SH-SY5Y (cell line): Measurements from ENCODE around the gene BUB1B.

Source experiments
- GATA2 ChIP-seq: IDR thresholded peaks from 2 replicates; pipeline ENCODE4 v1.6.1; 2011; ENCODE audit warnings: mild to moderate bottlenecking, low read depth, low read length
- GATA3 ChIP-seq: IDR thresholded peaks from 2 replicates; pipeline ENCODE4 v1.6.1; 2011; ENCODE audit warnings: low read depth, mild to moderate bottlenecking, low read length, moderate library complexity

Gene BUB1B, protein sequence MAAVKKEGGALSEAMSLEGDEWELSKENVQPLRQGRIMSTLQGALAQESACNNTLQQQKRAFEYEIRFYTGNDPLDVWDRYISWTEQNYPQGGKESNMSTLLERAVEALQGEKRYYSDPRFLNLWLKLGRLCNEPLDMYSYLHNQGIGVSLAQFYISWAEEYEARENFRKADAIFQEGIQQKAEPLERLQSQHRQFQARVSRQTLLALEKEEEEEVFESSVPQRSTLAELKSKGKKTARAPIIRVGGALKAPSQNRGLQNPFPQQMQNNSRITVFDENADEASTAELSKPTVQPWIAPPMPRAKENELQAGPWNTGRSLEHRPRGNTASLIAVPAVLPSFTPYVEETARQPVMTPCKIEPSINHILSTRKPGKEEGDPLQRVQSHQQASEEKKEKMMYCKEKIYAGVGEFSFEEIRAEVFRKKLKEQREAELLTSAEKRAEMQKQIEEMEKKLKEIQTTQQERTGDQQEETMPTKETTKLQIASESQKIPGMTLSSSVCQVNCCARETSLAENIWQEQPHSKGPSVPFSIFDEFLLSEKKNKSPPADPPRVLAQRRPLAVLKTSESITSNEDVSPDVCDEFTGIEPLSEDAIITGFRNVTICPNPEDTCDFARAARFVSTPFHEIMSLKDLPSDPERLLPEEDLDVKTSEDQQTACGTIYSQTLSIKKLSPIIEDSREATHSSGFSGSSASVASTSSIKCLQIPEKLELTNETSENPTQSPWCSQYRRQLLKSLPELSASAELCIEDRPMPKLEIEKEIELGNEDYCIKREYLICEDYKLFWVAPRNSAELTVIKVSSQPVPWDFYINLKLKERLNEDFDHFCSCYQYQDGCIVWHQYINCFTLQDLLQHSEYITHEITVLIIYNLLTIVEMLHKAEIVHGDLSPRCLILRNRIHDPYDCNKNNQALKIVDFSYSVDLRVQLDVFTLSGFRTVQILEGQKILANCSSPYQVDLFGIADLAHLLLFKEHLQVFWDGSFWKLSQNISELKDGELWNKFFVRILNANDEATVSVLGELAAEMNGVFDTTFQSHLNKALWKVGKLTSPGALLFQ

DNA sequence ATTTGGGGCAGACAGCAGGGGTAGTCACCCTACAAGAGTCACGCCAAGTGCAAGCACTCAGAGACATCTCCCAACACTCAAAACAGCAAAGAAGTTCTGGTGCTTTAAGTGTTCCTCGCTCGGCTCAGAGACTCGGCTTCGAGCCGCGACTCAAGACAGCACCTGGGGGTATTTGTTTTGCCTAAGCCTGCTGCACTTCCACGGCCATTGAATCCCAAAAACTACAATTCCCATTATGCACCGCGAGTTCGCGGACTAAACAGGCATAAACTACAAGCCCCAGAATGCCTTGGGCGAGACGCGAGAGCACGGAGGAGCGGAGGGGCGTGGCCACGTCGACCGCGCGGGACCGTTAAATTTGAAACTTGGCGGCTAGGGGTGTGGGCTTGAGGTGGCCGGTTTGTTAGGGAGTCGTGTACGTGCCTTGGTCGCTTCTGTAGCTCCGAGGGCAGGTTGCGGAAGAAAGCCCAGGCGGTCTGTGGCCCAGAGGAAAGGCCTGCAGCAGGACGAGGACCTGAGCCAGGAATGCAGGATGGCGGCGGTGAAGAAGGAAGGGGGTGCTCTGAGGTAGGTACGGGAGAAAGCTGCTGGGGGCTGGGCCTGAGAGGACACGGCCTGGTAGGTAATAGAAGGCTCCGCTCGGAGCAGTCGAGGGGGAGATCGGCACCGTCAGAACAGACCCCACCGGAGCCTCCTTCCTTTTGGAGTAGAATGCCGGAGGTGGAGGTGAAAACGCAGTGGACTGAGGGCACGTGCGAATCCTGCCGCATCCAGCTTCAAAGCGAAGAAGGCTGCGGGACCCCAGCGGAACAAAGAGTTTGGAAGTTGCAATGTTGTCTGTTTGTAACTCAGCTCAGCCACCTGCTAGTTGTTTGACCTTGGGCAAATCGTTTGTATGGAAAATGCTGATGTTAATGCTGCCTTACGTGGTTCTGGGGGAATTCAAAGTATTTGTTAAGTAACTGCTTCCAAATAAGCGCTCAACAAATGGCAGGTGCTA, at the start of gene BUB1B:
TSS of gene BUB1B (plus strand) at position 381 of the 1,000 bp plus-strand sequence. CDS start at position 533, 152 bp downstream.
- TF ChIP-seq GATA3 (no peak), GATA2 (no peak)

DNA sequence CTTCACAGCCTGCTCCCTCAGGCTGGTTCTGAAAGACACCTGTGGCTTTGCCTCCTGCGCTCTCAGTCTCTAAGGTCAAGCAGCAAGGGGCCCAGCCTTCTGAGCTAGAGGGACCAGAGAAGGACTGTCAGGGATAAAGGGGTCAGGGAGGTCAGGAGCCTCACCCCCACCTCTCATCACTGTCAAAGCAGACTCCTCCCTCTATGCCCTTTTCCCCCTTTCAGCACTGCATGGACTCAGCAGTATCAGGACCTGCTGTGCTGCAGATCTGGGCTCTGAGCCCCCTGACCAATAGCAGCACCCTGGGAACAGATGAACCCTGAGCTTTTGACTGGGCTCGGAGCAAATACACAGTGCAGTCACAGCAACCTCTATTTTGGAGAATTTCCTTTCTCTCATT, 49.0 kb upstream of the BUB1B start:
- no peak for TF ChIP-seq GATA2

GRCh38 chr15:40112789-40113188, 48.1 kb upstream of the BUB1B start:
- TF ChIP-seq GATA2 (no peak), GATA3 (no peak)

DNA sequence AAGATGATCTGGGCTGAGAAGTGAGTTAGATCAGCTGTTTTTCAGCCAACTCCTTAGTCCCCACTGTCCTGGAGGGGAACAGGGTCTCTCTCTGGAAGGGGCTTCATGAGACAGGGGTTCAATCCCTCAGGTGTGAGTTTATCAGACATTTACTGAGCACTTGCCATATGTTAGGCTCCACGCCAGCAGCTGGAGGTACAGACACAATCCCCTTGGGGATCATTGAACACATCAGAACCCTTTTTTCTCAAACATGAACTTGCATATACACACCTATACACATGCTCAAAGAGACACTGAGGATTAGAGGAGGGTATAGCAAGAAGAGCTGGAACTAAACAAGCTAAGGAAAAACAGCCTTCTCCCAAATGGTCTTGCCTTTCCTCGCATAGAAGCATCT, 46.7 kb upstream of the BUB1B start:
- no peak for TF ChIP-seq GATA3
- TF ChIP-seq GATA2 = no peak

GRCh38 chr15:40115670-40116093, 45.2 kb upstream of the BUB1B start:
- TF ChIP-seq GATA2 (no peak), GATA3 (no peak)

GRCh38 chr15:40118473-40118872, 42.4 kb upstream of the BUB1B start:
- TF ChIP-seq GATA3 = no peak

DNA sequence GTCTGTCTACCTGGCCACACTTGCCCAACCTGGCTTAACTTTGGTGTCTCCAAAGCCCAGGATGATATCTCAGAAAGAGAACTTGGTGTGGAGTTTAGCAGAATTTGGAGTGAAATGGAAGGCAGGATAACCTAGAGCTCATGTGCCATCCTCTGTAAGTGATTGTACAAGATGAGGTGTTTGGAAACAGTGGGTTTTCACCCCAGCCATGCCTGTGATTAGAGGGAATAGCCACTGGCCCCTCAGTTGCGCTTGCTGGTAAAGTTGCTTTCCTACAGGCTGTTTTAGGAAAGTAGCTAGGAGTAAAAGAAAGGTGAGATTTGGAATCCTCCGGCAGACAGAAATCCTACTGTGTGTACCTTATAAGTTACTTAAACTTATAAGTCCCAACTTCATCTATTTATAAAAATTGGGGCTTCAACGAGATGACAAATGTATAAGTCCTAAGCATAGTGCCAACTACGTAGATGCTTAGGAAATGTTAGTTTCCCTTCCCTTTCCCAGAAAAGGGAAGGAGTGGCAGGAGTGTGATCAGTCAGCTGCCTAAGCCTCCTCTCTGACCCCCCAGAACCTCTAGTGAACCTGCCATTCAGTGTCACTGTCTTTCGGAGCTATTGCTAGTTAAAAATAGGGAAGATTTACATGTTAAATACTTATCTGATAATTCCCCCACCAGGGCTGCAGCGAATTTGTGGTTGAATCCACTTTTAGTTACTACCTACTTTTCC, 38.8 kb upstream of the BUB1B start:
- TF ChIP-seq GATA2 (no peak), GATA3 (no peak)

DNA sequence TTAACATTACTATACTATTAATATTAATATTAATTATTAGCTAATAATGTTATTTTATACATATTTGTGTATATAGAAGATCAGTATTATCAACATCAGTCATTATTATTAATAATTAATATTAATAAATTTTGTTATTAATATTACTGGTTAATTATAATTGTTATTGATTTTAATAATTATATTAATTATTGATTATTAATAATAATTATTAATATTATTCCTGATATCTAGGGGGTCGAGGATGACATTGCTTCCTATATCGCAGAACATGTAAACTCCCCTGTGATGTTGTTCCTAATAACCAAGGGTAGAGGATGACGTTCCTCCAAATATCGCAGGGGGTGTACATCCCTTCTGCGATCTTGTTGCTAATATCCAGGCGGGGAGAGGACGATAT, 34.9 kb upstream of the BUB1B start:
- TF ChIP-seq GATA2 = no peak
- no peak for TF ChIP-seq GATA3

GRCh38 chr15:40128766-40129660, 31.9 kb upstream of the BUB1B start:
- TF ChIP-seq GATA2 (no peak), GATA3 (no peak)

- TF ChIP-seq GATA2 (no peak), GATA3 (no peak)
Measured at GRCh38 chr15:40130118-40130517, 30.8 kb upstream of the BUB1B start.

DNA sequence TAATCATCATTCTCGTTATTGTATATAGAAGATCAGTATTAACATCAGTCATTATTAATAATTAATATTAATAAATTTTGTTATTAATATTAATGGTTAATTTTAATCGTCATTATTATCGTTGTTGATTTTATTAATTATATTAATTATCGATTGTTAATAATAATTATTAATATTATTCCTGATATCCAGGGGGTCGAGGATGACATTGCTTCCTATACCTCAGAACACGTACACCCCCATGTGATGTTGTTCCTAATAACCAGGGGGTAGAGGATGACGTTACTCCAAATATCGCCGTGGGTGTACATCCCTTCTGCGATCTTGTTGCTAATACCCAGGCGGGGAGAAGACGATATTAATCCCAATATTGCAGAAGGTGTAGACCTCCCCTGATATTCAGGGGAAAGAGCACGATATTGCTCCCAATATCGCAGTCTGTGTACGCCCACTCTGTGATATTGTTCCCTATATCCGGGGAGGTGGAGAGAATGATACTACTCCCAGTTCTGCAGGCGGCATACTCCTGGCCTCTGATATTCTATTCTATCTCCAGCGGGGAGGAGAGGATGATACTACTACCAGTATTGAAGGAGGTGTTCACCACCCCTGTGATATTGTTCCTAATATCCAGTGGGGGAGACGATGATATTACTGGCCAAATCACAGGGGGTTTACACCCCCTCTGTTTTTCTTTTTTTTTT, 29.9 kb upstream of the BUB1B start:
- no peak for TF ChIP-seq GATA3
- TF ChIP-seq GATA2 = no peak

DNA sequence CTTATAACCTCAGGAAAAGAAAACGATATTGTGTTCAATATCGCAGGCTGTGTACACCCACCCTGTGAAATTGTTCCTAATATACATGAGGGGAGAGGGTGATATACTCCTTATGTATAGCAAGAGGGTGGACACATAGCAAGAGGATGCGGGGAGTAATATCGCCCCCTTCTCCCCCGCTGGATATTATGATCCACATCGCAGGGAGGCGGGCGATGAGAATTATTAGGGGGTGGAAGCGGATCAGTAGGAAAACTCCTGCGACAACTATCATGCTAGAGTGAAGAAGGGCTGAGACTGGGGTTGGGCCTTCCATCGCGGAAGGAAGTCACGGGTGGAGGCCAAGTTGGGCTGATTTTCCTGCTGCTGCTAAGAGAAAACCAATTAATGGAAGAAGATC, 27.3 kb upstream of the BUB1B start:
- TF ChIP-seq GATA2 (no peak), GATA3 (no peak)
